HL-60/S4 treated with retinoic acid at 250 ng/mL for 4 days and 3 days (cell line): ENCODE measurements around the gene KRTAP4-3.
"Not testable (repeated sequence)": the region's sequence is repeated elsewhere in the genome, so short reads cannot be mapped to it uniquely, and the experiment has no call there.

Experiments
- in situ Hi-C: fragments of 300-500 bp; cut with MboI; formaldehyde crosslinking; loops from 2 replicates; pipeline ENCODE4 v1.7.0; 2022; ENCODE audit warnings: low sequenced_read_pairs

Gene KRTAP4-3

DNA sequence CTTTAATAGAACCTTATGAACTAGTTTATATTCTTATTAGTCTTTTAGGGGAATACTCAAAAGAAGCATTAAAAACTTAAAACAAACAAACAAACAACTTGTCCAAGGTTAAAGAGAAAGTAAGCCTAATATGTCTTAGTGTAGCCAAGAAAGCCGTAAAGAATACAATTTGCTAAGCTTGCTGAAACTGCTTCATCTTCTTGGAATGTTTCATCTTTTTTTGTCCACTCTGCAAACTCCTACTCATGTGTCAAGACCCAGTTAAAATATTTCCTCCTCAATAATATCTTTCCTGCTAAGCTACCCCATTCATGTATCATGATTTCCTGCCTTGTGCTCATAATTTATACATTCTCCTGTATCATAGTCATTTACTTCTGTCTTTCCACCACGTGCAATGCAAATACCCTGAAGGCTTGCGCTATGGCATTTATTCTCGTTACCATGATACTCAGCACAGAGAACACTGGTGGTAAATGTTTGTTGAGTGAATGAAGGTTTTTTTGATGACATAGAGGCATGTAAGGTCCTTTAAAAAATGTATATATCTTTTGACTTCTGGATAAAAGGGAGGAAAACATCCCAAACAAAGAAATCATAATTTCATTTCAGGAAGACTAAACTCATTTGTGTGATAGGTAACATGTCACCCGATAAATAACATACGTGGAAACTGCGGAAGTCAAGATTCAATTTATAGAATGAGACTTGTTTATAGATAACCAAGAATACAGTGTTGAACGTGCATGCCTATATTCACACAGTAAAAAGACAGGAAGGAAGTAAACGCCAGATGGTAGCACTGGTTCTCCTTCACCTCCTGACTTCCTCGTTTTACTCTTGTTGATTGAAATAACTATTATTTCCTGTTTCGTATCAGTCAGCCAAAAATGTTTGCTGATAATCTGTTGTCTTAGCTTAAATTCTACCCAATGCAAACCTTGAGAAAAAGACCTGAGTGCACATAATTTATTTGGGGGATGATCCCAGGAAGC, 48.0 kb downstream of the KRTAP4-3 start:
- in situ Hi-C loops: not testable (repeated sequence)

DNA sequence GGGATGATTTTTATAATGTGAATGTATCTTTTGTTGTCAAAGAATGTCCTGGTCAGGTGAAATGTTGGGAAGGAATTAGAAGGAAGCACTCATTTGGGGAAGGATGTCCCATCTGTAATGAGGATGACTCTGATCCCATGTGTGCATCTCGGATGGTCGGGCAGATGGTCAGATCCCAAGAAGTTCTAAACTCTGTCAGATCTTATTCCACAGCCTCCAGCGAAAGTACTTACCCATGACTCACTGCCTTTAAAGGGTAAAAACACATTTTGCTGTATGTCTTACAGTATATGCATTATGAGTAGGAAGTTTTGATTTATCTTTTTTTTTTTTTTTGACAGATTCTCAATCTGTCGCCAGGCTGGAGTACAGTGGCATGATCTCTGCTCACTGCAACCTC, 49.3 kb downstream of the KRTAP4-3 start:
- in situ Hi-C loops: no loop called here

DNA sequence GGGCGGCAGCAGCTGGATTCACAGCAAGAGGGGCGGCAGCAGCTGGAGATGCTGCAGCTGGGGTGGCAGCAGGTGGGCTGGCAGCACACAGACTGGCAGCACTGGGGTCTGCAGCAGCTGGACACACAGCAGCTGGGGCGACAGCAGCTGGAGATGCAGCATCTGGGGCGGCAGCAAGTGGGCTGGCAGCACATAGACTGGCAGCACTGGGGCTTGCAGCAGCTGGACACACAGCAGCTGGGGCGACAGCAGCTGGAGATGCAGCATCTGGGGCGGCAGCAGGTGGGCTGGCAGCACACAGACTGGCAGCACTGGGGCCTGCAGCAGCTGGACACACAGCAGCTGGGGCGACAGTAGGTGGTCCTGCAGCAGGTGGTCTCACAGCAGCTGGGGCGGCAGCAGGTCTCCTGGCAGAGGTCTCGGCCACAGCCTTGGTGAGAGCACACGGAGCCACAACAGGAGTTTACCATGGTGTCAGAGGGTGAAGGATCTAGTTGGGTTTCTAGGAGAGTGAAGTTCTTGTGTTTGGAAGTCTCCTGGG, 50.1 kb downstream of the KRTAP4-3 start, which contains the start of gene KRTAP4-11:
TSS of gene KRTAP4-11 (minus strand) at position 528 of the 541 bp plus-strand sequence. CDS start at position 470, 58 bp downstream.
- in situ Hi-C loops: not testable (repeated sequence)
